ENCODE measurements around the gene EIF4G3.

DNA sequence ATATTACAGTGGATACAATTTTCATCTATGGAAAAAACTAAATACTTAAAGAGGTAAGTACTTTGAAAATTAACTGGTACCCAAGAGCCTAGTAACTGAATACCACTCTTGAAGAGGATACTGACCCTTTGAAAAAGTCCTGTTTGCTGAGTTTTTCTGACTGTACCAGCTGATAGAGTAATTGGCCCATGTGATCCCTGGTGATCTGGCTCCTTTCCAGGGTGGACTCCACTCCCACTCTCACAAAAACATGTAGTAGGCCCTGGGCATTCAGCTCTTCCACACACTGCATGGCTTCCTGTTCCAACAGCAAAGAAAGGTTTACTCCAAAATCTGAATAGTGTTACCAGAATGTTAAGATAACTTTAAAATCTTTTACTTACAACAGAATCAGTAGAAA, 336.0 kb downstream of the EIF4G3 start:
- TF ChIP-seq, protein P1, sequence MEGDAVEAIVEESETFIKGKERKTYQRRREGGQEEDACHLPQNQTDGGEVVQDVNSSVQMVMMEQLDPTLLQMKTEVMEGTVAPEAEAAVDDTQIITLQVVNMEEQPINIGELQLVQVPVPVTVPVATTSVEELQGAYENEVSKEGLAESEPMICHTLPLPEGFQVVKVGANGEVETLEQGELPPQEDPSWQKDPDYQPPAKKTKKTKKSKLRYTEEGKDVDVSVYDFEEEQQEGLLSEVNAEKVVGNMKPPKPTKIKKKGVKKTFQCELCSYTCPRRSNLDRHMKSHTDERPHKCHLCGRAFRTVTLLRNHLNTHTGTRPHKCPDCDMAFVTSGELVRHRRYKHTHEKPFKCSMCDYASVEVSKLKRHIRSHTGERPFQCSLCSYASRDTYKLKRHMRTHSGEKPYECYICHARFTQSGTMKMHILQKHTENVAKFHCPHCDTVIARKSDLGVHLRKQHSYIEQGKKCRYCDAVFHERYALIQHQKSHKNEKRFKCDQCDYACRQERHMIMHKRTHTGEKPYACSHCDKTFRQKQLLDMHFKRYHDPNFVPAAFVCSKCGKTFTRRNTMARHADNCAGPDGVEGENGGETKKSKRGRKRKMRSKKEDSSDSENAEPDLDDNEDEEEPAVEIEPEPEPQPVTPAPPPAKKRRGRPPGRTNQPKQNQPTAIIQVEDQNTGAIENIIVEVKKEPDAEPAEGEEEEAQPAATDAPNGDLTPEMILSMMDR (IDR thresholded peaks at IDR 0.05), result no peak
- TF ChIP-seq EP300 (IDR thresholded peaks at IDR 0.05) (no peak), POLR2A (IDR thresholded peaks at IDR 0.05) (no peak)
